Keratinocyte (primary cell): ENCODE measurements around the gene AK9. TPM values are rescaled to one million over a fixed set of nuclear protein-coding genes. Genes with fewer than 3 reads are reported as not detected.

Experiments
- DNase-seq: peaks from one replicate; pipeline ENCODE4 v3.0.0-alpha.2; 2011; ENCODE audit warnings: low read depth, missing footprints, low spot score
- FAIRE-seq: peaks from 2 replicates; lab custom pipeline; 2011; peaks lifted over from hg19 to GRCh38; lab: Jason Lieb, UNC
- H2AFZ ChIP-seq: 2 replicates; pipeline ENCODE4 v1.6.0; 2012; ENCODE audit warnings: low read length, control low read depth, inconsistent platforms; ENCODE audit not compliant: control insufficient read depth
- H3K27ac ChIP-seq: 2 replicates; pipeline ENCODE4 v1.5.1; 2011; ENCODE audit warnings: low read length; ENCODE audit not compliant: control insufficient read depth, insufficient read depth
- H3K27me3 ChIP-seq: 3 replicates; pipeline ENCODE4 v1.6.0; 2011; ENCODE audit warnings: low read length; ENCODE audit not compliant: control insufficient read depth, insufficient read depth; ENCODE audit errors: extremely low read depth
- H3K36me3 ChIP-seq, 2 experiments: 2 replicates in 1 of 2; 3 replicates in 1 of 2; pipeline ENCODE4 v1.5.1; 2011; ENCODE audit warnings: low read length in 2 of 2, mild to moderate bottlenecking in 1 of 2; ENCODE audit not compliant: control insufficient read depth in 2 of 2, insufficient read depth in 2 of 2; ENCODE audit errors: extremely low read depth in 1 of 2
- H3K4me1 ChIP-seq: 3 replicates; pipeline ENCODE4 v1.5.1; 2011; ENCODE audit warnings: low read length; ENCODE audit not compliant: control insufficient read depth, insufficient read depth; ENCODE audit errors: extremely low read depth
- H3K4me2 ChIP-seq: 3 replicates; pipeline ENCODE4 v1.6.0; 2011; ENCODE audit warnings: low read depth, low read length; ENCODE audit not compliant: control insufficient read depth, insufficient read depth; ENCODE audit errors: extremely low read depth
- H3K4me3 ChIP-seq, 3 experiments: fragments of 200-600 bp in 1 of 3; sonication (generic) in 1 of 3; 2 replicates in 2 of 3; 3 replicates in 1 of 3; pipeline ENCODE4 v1.5.1; 2011 to 2016; ENCODE audit warnings: low read length in 3 of 3, mild to moderate bottlenecking in 3 of 3, control low read depth in 2 of 3, inconsistent platforms in 1 of 3, low read depth in 1 of 3, mixed read lengths in 1 of 3, mixed run types in 1 of 3, moderate library complexity in 1 of 3; ENCODE audit not compliant: control insufficient read depth in 2 of 3, insufficient read depth in 2 of 3; ENCODE audit errors: extremely low read depth in 1 of 3
- H3K79me2 ChIP-seq: 2 replicates; pipeline ENCODE4 v1.6.0; 2012; ENCODE audit warnings: low read length; ENCODE audit not compliant: control insufficient read depth, insufficient read depth
- H3K9ac ChIP-seq: 3 replicates; pipeline ENCODE4 v1.6.0; 2011; ENCODE audit warnings: low read length; ENCODE audit not compliant: control insufficient read depth, insufficient read depth; ENCODE audit errors: extremely low read depth
- H3K9me1 ChIP-seq: 3 replicates; pipeline ENCODE4 v1.6.0; 2011; ENCODE audit warnings: low read length; ENCODE audit not compliant: control insufficient read depth, insufficient read depth; ENCODE audit errors: extremely low read depth
- H3K9me3 ChIP-seq: 2 replicates; pipeline ENCODE4 v1.5.1; 2012; ENCODE audit warnings: low read depth, low read length; ENCODE audit not compliant: control insufficient read depth
- H4K20me1 ChIP-seq: 3 replicates; pipeline ENCODE4 v1.6.0; 2011; ENCODE audit warnings: low read length; ENCODE audit not compliant: control insufficient read depth, insufficient read depth; ENCODE audit errors: extremely low read depth
- EZH2 ChIP-seq: IDR thresholded peaks from one replicate; pipeline ENCODE4 v1.6.1; 2012; ENCODE audit warnings: inconsistent platforms, mild to moderate bottlenecking, low read length, moderate library complexity
- dilution Hi-C: fragments of 300-500 bp; cut with MboI; formaldehyde crosslinking; loops from one replicate; pipeline ENCODE4 v1.7.0; 2020; ENCODE audit warnings: low sequenced_read_pairs; ENCODE audit not compliant: extremely low pct_ligation_motif_present
- polyA plus RNA-seq, 5 experiments: library from polyadenylated mRNA; depleted of rRNA in 3 of 5; stranded (reverse) in 3 of 5; stranded (forward) in 1 of 5; unstranded in 1 of 5; fragments of >200 nt; gene quantifications; 1 replicate in 1 of 5; 2 replicates in 3 of 5; 3 replicates in 1 of 5; pipeline versions ENCODE4 v1.2.1 to v1.2.3, GENCODE V29; 2011 to 2012; ENCODE audit warnings: missing spikeins in 2 of 5, low read depth in 1 of 5, low replicate concordance in 1 of 5
- TF ChIP-seq, protein P1 (sequence below), 3 experiments: IDR thresholded peaks in 1 of 3; conservative IDR thresholded peaks in 1 of 3; optimal IDR thresholded peaks in 1 of 3; 2 replicates in 2 of 3; 3 replicates in 1 of 3; pipeline versions ENCODE3 to v1.5.1; 2011; ENCODE audit warnings: low read length in 3 of 3, mild to moderate bottlenecking in 3 of 3, moderate library complexity in 2 of 3, control low read depth in 1 of 3, inconsistent platforms in 1 of 3; ENCODE audit not compliant: insufficient read depth in 2 of 3; ENCODE audit errors: extremely low read depth in 1 of 3

Gene AK9
- polyA plus RNA-seq, 1 donor (not counting 4 experiments of a cell fraction or from before 2014, with no cell fraction given) = 1.8 TPM

DNA sequence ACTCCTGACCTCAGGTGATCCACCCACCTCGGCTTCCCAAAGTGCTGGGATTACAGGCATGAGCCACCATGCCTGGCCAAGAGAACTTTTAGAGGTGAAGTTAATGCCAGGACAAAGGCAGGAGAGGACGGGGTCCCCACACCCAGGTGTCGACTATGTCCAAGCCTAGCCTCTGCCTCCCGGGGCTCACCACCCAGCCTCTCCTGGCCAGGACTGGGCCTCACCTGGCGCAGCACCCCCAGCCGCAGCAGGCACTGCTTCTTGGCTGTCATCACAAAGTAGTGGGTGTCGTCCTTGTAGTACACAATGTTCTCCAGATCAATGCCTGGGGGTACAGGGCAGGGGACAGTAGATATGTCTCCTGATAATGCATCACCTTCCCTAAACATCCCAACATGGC lies 239.6 kb downstream of the AK9 start:
- TF ChIP-seq EZH2 = no peak
- TF ChIP-seq, protein P1, sequence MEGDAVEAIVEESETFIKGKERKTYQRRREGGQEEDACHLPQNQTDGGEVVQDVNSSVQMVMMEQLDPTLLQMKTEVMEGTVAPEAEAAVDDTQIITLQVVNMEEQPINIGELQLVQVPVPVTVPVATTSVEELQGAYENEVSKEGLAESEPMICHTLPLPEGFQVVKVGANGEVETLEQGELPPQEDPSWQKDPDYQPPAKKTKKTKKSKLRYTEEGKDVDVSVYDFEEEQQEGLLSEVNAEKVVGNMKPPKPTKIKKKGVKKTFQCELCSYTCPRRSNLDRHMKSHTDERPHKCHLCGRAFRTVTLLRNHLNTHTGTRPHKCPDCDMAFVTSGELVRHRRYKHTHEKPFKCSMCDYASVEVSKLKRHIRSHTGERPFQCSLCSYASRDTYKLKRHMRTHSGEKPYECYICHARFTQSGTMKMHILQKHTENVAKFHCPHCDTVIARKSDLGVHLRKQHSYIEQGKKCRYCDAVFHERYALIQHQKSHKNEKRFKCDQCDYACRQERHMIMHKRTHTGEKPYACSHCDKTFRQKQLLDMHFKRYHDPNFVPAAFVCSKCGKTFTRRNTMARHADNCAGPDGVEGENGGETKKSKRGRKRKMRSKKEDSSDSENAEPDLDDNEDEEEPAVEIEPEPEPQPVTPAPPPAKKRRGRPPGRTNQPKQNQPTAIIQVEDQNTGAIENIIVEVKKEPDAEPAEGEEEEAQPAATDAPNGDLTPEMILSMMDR (optimal IDR thresholded peaks at IDR 0.05 in 1 of 3, IDR thresholded peaks at IDR 0.05 in 1 of 3, conservative IDR thresholded peaks at IDR 0.05 in 1 of 3; ENCODE audit: extremely low read depth in 1 of 3, insufficient read depth in 2 of 3, low read length in 3 of 3) = no peak

DNA sequence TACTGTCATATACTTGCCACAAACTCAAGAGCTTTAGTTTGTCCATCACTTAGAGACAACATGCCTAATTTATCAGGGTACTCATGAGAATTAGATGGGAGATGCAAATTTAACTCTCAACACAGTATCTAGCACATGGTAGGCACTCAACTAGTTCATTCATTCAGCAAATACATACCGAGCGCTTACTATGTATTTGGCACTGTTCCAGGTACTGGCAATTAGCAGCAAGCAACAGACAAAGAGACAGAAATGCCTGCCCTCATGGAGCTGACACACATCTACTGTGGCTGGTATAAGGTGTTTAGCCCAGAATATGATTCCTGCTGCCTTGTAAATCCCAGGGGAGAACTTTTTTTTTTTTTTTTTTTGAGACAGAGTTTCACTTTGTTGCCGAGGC lies 240.2 kb downstream of the AK9 start:
- Histone ChIP-seq H4K20me1 (no peaks in the 10 kb centered on the region), H3K9ac (no peak overlapping the region), H3K36me3 (peaks cover 17 to 29% of the 10 kb centered on the region in 2 experiments), H3K4me3 (no peak overlapping the region), H3K9me3 (no peaks in the 10 kb centered on the region), H3K9me1 (no peaks in the 10 kb centered on the region), H3K27ac (no peak overlapping the region), H3K4me2 (no peak overlapping the region), H3K4me1 (peaks cover 3% of the 10 kb centered on the region), H3K79me2 (peaks cover 2% of the 10 kb centered on the region), H2AFZ (no peak overlapping the region), H3K27me3 (no peaks in the 10 kb centered on the region)
- DNase-seq (no peak), FAIRE-seq (no peak)
- dilution Hi-C loops = no loop called here
- TF ChIP-seq EZH2 = no peak
- TF ChIP-seq, protein P1 (optimal IDR thresholded peaks at IDR 0.05 in 1 of 3, IDR thresholded peaks at IDR 0.05 in 1 of 3, conservative IDR thresholded peaks at IDR 0.05 in 1 of 3; ENCODE audit: extremely low read depth in 1 of 3, insufficient read depth in 2 of 3, low read length in 3 of 3) = no peak

More for the DNA sequence above, 239.6 kb downstream of the AK9 start:
- DNase-seq = no peak
- no peak overlapping the region for H3K9ac ChIP-seq
- no peaks in the 10 kb centered on the region for H4K20me1 ChIP-seq
- H2AFZ ChIP-seq = no peak overlapping the region
- H3K27ac ChIP-seq = no peak overlapping the region
- H3K4me3 ChIP-seq = no peak overlapping the region
- H3K27me3 ChIP-seq = no peaks in the 10 kb centered on the region
- dilution Hi-C loops = no loop called here
- FAIRE-seq = no peak
- peaks cover 13 to 26% of the 10 kb centered on the region in 2 experiments for H3K36me3 ChIP-seq
- H3K4me1 ChIP-seq = peaks cover 8% of the 10 kb centered on the region
- H3K79me2 ChIP-seq = peaks cover 2% of the 10 kb centered on the region
- no peaks in the 10 kb centered on the region for H3K9me3 ChIP-seq
- H3K9me1 ChIP-seq = no peaks in the 10 kb centered on the region
- H3K4me2 ChIP-seq = no peak overlapping the region
